SKM-1 treated with dmso at 0.1 percent for 144 hours (cell line): ENCODE results near the gene DNAJC30.
A peak's percentile ranks its signal among the peaks of the same experiment; 100 is the strongest.
"Not testable (repeated sequence)": the region's sequence is repeated elsewhere in the genome, so short reads cannot be mapped to it uniquely, and the experiment has no call there.

ENCODE experiments used
- DNase-seq: peaks from one replicate; lab custom pipeline; 2025; ENCODE audit not compliant: unreplicated experiment; lab: John Stamatoyannopoulos, UW

The DNAJC30 gene

GRCh38 chr7:73683056-73683787 lies at the start of gene DNAJC30, which contains the start of gene BUD23:
Gene DNAJC30 (minus strand): TSS chr7:73683453. CDS start chr7:73683423, 30 bp downstream.
Gene BUD23 (plus strand): TSS chr7:73683597. CDS start chr7:73683626, 29 bp downstream.
- DNase-seq: peak; percentile 83

- DNase-seq: no peak
Measured at GRCh38 chr7:73732397-73732796, 49.1 kb upstream of the DNAJC30 start.

- no peak for DNase-seq
Measured at GRCh38 chr7:73730485-73730884, 47.2 kb upstream of the DNAJC30 start.

GRCh38 chr7:73728551-73728950 lies 45.3 kb upstream of the DNAJC30 start:
- no peak for DNase-seq

GRCh38 chr7:73727952-73728351 lies 44.7 kb upstream of the DNAJC30 start:
- no peak for DNase-seq

DNA sequence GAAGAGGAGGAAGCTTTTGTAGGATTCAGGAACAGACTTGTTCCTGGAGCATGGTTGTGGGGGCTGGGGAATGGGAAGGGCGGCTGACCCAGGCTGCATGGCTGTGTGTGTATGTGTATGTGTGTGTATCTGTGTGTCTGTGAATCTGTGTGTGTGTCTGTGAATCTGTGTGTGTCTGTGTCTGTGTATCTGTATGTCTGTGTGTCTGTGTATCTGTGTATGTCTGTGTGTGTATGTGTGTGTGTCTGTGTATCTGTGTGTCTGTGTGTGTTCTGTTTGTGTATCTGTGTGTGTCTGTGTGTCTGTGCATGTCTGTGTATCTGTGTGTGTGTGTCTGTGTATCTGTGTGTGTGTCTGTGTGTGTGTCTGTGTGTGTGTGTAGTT lies 42.8 kb upstream of the DNAJC30 start:
- no peak for DNase-seq

DNA sequence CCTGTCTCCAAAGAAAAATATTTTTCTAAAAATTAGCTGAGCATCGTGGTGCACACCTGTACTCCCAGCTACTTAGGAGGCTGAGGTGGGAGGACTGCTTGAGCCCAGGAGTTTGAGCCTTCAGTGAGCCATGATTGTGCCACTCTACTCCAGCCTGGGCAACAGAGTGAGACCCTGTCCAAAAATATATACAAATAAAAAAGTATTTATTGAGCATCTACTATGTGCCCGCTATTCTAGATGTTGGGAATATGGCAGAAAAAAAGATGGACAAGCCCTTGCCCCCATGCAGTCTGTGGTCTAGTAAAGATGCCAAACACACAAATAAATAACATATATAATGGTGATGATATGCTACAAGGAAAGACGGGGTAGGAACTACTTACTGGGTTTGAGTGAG lies 40.6 kb upstream of the DNAJC30 start:
- DNase-seq: no peak

GRCh38 chr7:73722785-73723184 lies 39.5 kb upstream of the DNAJC30 start:
- no peak for DNase-seq

- not testable (repeated sequence) for DNase-seq
Measured at GRCh38 chr7:73722182-73722581, 38.9 kb upstream of the DNAJC30 start.

- DNase-seq: no peak
Measured at GRCh38 chr7:73721377-73721817, 38.1 kb upstream of the DNAJC30 start.

DNA sequence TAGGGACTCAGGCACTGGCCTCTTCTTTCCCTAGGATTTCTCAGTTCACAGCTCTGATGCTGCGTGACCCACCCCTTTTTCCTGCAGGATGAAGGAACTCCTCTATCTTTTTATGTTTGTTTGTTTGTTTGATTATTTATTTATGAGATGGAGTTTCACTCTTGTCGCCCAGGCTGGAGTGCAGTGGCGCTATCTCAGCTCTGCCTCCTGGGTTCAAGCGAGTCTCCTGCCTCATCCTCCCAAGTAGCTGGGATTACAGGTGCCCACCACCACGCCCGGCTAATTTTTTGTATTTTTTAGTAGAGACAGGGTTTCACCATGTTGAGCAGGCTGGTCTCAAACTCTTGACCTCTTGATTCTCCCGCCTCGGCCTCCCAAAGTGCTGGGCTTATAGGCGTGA lies 37.2 kb upstream of the DNAJC30 start:
- not testable (repeated sequence) for DNase-seq

DNA sequence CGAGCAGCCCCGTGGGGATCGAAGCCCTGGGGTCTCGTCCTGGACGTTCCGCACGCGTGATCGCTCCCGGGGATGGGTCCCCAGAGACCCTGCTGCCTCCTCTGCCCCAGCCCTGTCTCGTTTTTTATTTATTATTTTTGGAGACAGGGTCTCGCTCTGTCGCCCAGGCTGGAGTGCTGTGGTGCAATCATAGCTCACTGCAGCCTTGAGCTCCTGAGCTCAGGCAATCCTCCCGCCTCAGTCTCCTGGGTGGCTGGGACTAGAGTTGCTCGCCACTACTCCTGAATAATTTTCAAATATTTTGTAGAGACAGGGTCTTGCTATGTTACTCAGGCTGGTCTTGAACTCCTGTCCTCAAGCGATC lies 36.5 kb upstream of the DNAJC30 start:
- no peak for DNase-seq

- DNase-seq: no peak
Measured at GRCh38 chr7:73718905-73719805, 35.9 kb upstream of the DNAJC30 start, which contains the start of gene STX1A. Gene STX1A (minus strand): TSS chr7:73719669. CDS start chr7:73719631, 38 bp downstream.

DNA sequence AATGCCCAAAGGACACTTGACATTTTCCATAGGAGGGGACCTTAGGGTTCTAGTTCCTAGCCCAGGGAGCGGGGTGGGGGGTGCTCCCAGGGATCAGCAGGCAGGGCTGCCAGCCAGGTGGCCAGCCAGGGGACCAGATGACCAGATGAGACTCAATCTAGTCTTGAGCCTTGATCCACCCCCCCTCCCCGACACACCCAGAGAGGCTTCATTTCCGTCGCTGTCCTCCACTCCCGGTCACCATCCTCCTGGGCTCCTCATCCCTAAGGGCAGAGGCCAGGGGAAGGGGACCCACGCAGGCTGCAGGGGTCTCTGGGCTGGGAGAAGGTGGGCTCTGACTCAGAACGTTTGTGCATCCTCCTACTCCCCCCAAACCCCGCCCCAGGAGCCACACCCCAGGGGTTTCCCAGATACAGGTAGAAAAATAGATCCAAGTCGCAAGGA lies 35.2 kb upstream of the DNAJC30 start:
- no peak for DNase-seq

DNA sequence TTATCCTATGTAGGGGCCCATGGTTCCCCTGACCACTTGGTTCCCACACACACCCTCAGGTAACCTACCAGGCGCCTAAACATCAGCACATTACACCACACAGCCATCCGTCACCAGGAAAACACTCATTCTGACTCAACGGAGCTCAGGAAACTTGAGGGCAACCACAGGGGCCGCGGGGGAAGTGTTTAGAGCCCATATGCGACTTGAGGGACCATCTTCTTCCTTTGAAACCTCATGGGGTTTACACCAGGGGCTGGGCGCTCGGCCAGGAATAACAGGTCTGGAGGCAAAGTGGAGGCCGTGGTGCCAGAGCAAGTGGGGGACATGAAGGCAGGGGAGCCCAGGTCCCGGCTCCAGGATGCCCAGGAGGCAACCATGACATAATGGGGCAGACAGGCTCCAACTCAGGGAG lies 34.7 kb upstream of the DNAJC30 start:
- DNase-seq: peak; percentile 75

DNA sequence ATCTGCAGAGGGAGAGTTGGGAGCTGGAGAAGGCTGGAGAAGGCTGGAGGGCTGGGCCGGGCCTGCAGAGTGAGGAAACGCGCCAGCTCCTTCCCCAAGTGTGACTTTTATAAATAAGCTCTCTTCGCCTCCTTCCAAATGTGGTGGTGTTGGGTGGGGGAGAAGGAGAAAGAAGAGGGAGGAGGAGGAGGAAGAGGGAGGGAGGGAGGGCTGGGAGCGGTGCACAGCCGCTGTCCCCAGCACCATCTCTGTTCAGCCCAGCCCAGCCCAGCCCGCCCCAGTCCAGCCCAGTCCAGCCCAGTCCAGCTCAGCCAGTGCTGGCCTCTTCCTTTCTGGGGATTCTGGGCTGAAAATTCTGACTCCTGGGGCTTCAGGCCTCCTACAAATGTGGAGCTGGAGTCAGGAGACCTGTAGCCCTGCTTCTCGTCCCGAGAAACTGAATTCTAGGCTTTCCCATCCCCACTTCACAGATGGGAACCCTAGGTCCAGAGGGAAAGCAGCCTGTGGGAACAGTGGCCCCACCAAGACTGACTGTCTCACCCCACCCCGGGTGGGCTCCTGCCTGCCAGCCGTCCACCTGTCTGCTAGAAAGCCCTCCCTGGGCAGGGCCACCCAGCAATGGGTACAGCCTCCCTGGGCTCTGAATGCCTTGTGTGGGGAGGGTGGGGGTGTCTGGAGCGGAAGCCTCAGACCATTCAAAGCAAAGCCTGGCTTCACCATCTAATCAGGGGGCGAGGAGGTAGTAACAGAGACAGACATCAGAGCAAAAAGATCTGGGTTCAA lies 34.0 kb upstream of the DNAJC30 start:
- DNase-seq: no peak

GRCh38 chr7:73716318-73716890 lies 33.2 kb upstream of the DNAJC30 start:
- no peak for DNase-seq

GRCh38 chr7:73715648-73716317 lies 32.5 kb upstream of the DNAJC30 start:
- DNase-seq: no peak

- not testable (repeated sequence) for DNase-seq
Measured at GRCh38 chr7:73713319-73713718, 30.1 kb upstream of the DNAJC30 start.

GRCh38 chr7:73712773-73713172 lies 29.5 kb upstream of the DNAJC30 start:
- no peak for DNase-seq
